Stimulated activated CD4-positive, alpha-beta T cell treated with anti-CD3 and anti-CD28 coated beads, Interleukin-12 subunit alpha, Interleukin-12 subunit beta, amount 100 ng/mL, for 48 hours (primary cell): ENCODE data around the gene MINDY4.
A peak's percentile ranks its signal among the peaks of the same experiment; 100 is the strongest.

Source experiments
- DNase-seq, 3 donors: peaks; one replicate each; pipeline ENCODE4 v3.0.0-alpha.2; 2020; ENCODE audit warnings: low read depth in 2 of 3, low spot score in 1 of 3

Gene MINDY4

GRCh38 chr7:30771174-30771879 lies at the start of gene MINDY4:
MINDY4 (plus strand) TSS chr7:30771417; CDS start chr7:30771494, 77 bp downstream.
- DNase-seq = peak; percentile 55 to 68 (median 61)

DNA sequence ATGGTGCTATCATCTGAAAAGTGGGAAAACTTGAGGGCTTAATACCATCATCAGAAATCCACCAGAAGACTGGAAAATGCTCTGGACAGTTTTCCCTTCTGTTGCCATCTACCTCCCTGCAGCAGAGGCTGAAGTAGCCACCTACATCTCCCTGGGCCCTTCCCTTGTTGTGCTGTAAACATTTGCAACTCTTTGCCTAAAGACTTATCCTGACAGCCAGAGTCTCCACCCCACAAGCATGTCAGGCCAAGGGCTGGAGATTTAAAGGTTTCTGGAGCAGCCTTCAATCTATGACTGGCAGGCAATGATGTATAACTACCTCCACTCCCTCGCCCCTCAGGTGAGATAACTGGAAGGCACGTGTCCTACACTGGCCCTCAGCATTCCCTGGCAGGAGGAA lies 49.0 kb upstream of the MINDY4 start:
- no peak for DNase-seq

GRCh38 chr7:30722671-30723070 lies 48.5 kb upstream of the MINDY4 start:
- DNase-seq = no peak

- DNase-seq = no peak
Measured at GRCh38 chr7:30723776-30724175, 47.4 kb upstream of the MINDY4 start.

GRCh38 chr7:30726296-30727006 lies 44.8 kb upstream of the MINDY4 start:
- no peak for DNase-seq

GRCh38 chr7:30727061-30727945 lies 43.9 kb upstream of the MINDY4 start:
- DNase-seq = peak in 2 of 3 donors; percentile 11 to 16

- no peak for DNase-seq
Measured at GRCh38 chr7:30728591-30729100, 42.6 kb upstream of the MINDY4 start.

GRCh38 chr7:30729642-30730041 lies 41.6 kb upstream of the MINDY4 start:
- no peak for DNase-seq

GRCh38 chr7:30730097-30730496 lies 41.1 kb upstream of the MINDY4 start:
- no peak for DNase-seq

- no peak for DNase-seq
Measured at GRCh38 chr7:30730996-30731395, 40.2 kb upstream of the MINDY4 start.

DNA sequence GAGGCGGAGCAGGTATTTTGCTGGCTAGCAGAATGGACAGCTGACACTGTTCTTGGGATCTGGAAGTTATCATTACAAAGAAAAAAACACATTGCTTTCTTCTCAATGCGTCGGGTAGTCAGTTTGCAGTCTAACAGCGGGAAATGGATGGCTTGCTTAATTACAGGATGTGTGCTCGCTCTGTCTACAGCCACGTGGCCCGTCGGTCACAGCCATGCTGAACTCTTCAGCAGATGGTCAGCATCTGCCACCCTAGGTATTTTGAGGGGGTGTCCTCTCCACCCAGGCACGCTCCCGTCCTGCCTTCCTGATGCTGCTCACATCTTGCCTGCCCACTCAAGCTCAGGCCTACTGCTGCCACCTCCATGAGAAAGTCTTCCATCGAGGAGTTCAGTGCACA lies 39.6 kb upstream of the MINDY4 start:
- no peak for DNase-seq

GRCh38 chr7:30732606-30733005 lies 38.6 kb upstream of the MINDY4 start:
- DNase-seq = no peak

DNA sequence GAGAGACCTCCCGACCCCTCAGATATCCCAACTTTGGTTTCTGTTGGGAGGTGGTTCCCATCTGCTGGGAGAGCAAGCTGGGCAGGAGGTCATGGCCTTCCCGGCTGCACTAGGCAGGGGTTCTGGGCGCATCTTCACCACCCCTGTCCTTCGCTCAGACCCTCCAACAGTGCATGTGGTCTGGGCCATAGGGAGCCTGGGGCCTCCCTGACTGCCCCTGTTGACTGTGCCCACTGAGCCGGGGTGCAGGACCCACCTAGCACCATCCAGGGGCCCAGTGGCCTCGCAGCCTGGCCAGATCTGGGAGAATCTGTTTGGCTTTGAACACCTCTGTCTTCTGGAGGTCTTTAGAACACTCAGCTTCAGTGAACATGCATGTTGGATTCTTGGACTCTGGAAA lies 38.0 kb upstream of the MINDY4 start:
- DNase-seq = no peak

DNA sequence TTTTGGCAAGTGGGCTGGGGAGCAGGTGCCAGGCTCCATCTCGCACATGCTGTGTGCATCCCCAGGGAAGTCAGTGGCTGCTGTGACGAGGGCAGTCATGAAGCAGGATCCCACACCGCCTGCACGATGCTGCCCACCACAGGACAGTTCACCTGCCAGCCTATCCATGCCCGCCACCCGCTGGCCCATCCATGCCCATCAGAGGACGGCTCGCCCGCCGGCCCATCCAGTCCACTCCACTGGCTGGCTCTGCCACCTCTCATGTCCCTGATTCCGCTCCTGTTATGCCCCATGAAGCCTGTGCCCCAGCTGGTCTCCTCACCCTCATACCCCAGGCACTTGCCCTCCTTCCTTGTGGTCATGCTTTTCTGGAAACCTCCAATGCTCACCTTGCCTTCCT lies 37.5 kb upstream of the MINDY4 start:
- DNase-seq = no peak

DNA sequence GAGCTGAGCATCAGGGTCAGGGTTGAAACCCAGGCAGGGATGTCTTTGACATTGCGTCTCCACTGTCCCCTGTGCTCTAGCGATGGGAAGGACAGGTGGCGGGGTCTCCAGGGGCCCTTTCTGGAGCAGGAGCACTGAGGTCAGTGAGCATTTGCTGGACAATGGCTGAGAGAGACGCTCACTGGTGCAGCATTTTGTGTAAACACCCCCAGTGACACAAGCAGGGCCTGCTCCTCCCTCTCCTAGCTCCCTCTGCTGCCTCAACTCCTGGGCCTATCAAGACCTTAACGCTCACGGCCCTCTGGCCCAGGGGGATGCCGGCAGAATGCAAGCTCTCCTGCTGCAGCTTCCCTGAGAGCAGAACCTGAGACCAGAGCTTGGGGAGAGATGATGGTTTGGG lies 36.7 kb upstream of the MINDY4 start:
- no peak for DNase-seq

- DNase-seq = no peak
Measured at GRCh38 chr7:30735631-30736030, 35.6 kb upstream of the MINDY4 start.

DNA sequence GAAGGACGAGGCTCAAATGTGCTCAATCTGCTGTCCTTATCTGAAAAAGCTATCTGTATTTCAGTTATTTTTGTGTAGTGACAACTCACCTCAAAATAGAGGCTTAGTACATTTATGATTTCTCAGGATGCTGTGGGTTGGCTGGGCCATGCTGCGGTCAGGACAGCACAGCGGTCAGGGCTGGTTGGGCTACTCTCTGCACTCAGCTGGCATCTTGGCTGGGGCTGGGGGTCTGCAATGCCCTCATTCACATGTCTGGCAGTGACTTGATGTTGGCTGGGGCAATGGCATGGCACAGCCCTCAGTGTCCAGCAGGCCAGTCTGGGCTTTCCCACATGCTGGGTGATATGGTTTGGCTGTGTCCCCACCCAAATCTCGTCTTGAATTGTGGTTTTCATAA lies 34.9 kb upstream of the MINDY4 start:
- DNase-seq = no peak

GRCh38 chr7:30738026-30738915 lies 32.9 kb upstream of the MINDY4 start:
- no peak for DNase-seq

DNA sequence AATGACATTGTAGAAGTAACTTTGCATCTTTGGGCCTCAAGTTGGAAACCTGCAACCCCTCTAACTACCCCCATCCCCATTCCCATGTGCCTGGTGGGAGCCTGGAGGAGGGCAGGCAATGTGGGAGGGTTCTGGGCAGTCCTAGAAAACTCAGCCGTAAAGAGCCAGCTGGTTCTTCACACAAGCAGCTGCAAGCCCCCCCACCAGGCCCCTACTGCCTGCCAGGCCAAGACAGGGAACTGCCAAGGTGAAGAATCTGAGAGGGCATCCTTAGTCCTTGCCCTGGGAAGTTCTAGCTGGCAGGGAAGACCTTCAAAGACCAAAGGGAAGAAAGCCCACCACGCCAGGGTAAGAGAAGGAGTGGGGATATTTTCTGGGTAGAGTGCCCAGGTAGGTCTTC lies 31.5 kb upstream of the MINDY4 start:
- DNase-seq = no peak

DNA sequence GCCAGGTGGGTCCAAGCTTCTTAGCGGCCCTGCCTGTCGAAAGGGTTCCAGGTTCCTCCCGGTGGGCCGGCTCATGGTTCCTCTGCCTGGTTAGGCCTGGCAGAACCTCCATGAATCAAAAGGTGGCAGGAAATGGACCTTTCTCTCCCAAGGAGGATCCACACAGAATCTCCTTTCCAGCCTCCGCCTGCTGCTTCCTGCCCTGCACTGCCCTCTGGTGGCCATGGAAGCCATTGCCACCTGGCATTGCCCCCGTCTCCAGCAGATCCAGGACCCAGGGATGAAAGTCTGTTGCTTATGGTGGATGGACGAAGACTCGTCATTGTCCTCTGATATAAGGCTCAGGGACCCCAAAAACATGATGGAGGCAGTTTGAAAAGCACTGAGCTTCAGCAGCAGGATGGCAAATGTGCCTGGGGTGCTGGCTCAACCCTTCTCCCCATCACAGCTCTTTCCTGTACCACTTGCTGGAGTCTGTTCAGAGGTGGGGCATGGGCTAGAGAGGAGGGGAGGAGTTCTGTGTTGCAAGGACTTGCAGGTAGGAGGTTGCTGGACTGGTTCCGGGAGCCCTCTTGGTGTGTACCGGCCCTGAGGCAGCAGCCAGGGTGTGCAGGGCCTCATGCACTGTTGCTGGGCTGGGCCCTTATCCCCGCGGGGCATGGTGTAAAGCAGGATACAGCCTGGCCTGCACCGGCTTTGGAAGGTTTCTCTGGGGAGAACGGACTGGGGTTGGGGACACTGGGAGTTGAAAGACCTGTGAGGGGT lies 30.6 kb upstream of the MINDY4 start:
- peak; percentile 54 to 75 (median 55) for DNase-seq
